ENCODE results near the gene KRT71. TPM values are rescaled to one million over a fixed set of nuclear protein-coding genes. Genes with fewer than 3 reads are reported as not detected.

The KRT71 gene
- total RNA-seq, 1 experiment from 2014 or later = not detected

- no peaks in the 10 kb centered on the region for H3K9me3 Mint-ChIP-seq
- ChIA-PET CTCF (interaction anchor here (0.6 kb wide), 1 partner anchor 432 kb away, joined by 4 read pairs; no protein-coding TSS in a partner anchor), POLR2A (no interaction called here)
- H3K4me1 Mint-ChIP-seq = no peaks in the 10 kb centered on the region
- H3K27me3 Mint-ChIP-seq (ENCODE audit: low read depth) = peaks cover 2% of the 10 kb centered on the region; the same call in 1 of the 2 replicates
- H3K36me3 Mint-ChIP-seq = no peaks in the 10 kb centered on the region
- no peak overlapping the region for H3K27ac Mint-ChIP-seq
- DNase-seq (ENCODE audit: low spot score) (no peak), ATAC-seq (no peak)
- TF ChIP-seq CTCF (IDR thresholded peaks at IDR 0.05) (no peak), RORB (CRISPR knock-in tag; IDR thresholded peaks at IDR 0.05) (no peak), SMAD4 (CRISPR knock-in tag; IDR thresholded peaks at IDR 0.05) (no peak), NR2C2 (CRISPR knock-in tag; IDR thresholded peaks at IDR 0.05) (no peak), GRHL2 (CRISPR knock-in tag; IDR thresholded peaks at IDR 0.05; ENCODE audit: insufficient replicate concordance, severe bottlenecking) (no peak), ZNF423 (CRISPR knock-in tag; IDR thresholded peaks at IDR 0.05) (no peak), ERG (CRISPR knock-in tag; IDR thresholded peaks at IDR 0.05) (no peak), NR1H2 (CRISPR knock-in tag; IDR thresholded peaks at IDR 0.05) (no peak), ZNF671 (CRISPR knock-in tag; IDR thresholded peaks at IDR 0.05) (no peak), SMAD3 (CRISPR knock-in tag; IDR thresholded peaks at IDR 0.05; ENCODE audit: borderline replicate concordance) (no peak), PREB (CRISPR knock-in tag; IDR thresholded peaks at IDR 0.05; ENCODE audit: borderline replicate concordance) (no peak), ZNF532 (CRISPR knock-in tag; IDR thresholded peaks at IDR 0.05; ENCODE audit: borderline replicate concordance) (no peak), ZMAT4 (CRISPR knock-in tag; IDR thresholded peaks at IDR 0.05) (no peak)
- H3K4me3 Mint-ChIP-seq = no peak overlapping the region
Measured at GRCh38 chr12:52557476-52557875, 4.5 kb upstream of the KRT71 start.

GRCh38 chr12:52555577-52555976 is 2.6 kb upstream of the KRT71 start:
- H3K9me3 Mint-ChIP-seq = no peaks in the 10 kb centered on the region
- ChIA-PET POLR2A (no interaction called here), CTCF (interaction anchor here (0.6 kb wide), 1 partner anchor 9 kb away, joined by 3 read pairs; no protein-coding TSS in a partner anchor)
- TF ChIP-seq ETV6 (CRISPR knock-in tag; IDR thresholded peaks at IDR 0.05) = no peak
- no peaks in the 10 kb centered on the region for H3K36me3 Mint-ChIP-seq
- ATAC-seq (no peak), DNase-seq (ENCODE audit: low spot score) (no peak)
- H3K4me3 Mint-ChIP-seq = no peak overlapping the region
- peaks cover 2% of the 10 kb centered on the region; the same call in 1 of the 2 replicates for H3K27me3 Mint-ChIP-seq (ENCODE audit: low read depth)
- H3K4me1 Mint-ChIP-seq = no peaks in the 10 kb centered on the region
- no peak overlapping the region for H3K27ac Mint-ChIP-seq

Data from WTC11 (cell line).